Activated T-cell treated with anti-CD3 and anti-CD28 coated beads for 1 hour (primary cell): ENCODE measurements around the gene DSCAM.

Experiments
- DNase-seq: peaks from one replicate; pipeline ENCODE4 v3.0.0-alpha.2; 2020; ENCODE audit warnings: low read depth

Gene DSCAM

GRCh38 chr21:39984286-39984991, 862.5 kb downstream of the DSCAM start:
- no peak for DNase-seq

GRCh38 chr21:39980241-39980820, 866.6 kb downstream of the DSCAM start:
- no peak for DNase-seq

DNA sequence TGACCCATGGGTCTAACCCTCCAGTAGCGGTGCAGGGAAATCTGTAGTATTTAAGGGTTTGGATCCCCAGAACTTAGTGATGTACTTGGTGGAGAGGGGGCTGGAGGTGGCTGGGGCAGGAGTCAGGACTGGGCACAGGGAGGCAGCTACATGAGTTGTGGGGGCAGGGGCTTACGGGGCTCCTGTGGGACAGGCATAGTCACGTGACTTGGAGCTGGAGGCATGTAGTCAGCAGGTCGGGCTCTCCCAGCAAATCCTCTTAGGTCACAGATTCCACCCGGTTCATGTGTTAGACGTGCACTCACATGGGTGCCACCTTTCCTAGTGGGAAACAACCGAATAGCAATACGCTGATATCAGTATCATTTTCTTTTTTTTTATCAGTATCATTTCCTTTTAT, 867.6 kb downstream of the DSCAM start:
- no peak for DNase-seq

DNA sequence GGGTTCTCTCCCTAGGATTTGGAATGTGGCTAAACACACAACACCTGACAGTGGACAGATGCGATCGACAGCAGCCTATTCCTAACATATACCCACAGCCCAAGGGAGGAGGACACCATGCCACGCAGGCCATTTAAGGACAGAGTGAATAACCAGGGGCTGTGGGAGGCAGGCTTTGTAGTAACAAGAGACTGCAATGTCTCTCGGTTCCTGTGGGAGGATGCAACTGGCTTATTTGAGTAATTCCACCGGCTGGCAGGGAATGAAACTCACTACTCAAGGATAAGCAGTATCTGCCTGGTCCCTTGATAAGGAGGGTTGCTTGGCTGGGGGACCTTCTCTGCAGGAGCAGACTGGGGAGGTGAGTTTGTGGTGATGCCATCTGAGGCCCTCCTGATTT, 870.2 kb downstream of the DSCAM start:
- DNase-seq, result no peak

- no peak for DNase-seq
These were observed 873.8 kb downstream of the DSCAM start for GRCh38 chr21:39972976-39973770.

GRCh38 chr21:39972471-39972870, 874.5 kb downstream of the DSCAM start:
- DNase-seq, result no peak

GRCh38 chr21:39971956-39972355, 875.0 kb downstream of the DSCAM start:
- no peak for DNase-seq

DNA sequence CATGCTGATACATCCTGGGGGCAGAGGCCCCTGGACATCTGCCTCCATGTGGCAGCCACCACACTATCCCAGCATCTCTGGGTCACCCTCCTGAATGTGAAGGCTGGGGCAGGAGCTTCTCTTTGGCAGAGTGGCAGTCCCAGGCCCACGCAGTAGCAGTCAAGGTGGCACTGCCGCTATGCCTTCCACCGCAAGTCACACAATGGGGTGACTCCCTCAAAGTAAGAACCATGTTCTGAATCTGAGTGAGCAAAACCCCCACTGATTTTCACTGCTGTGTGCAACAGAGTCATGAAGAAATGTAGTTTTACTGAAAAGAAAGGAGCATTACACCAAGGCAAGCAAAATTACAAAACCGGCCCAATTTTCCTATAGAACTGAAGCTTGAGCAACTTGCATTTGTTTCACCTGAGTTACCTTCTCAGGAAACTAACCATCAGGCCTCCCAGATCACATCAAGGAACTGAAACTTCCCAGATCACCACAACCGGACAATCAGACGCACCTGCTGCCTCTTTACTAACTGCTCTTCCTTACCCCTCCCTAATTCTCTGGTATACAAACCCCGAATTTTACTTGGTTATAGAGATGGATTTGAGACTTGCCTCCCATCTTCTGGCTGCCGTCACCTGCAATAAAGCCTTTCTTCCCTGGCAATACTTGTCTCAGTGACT, 877.1 kb downstream of the DSCAM start:
- DNase-seq, result no peak

GRCh38 chr21:39968010-39968409, 878.9 kb downstream of the DSCAM start:
- no peak for DNase-seq

GRCh38 chr21:39966786-39967185, 880.2 kb downstream of the DSCAM start:
- no peak for DNase-seq

GRCh38 chr21:39965026-39965425, 881.9 kb downstream of the DSCAM start:
- no peak for DNase-seq

DNA sequence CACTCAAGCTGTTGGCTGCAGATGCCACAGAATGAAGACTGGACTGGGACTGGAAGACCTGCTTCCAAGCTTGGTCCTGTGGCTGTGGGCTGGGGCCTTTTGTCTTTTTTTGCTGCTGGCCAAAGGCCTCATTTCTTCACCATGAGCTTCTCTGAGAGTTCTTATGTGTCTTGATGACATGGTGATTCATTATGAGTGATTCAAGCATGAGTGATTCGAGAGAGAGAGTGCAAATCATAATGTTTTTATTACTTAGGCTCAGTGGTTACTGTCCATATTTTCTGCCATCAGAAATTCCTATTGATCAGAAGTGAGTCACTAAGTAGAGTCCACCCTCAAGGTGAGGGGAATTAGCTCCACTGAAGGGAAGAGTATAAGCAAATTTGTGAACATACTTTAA, 885.7 kb downstream of the DSCAM start:
- DNase-seq, result no peak
